IMR-90 (cell line): ENCODE measurements around the gene PPP1R37. TPM values are rescaled to one million over a fixed set of nuclear protein-coding genes. Genes with fewer than 3 reads are reported as not detected.

Experiments
- ATAC-seq: fragments of 200-7000 bp; cut with Tn5 transposase; 2 replicates; pipeline ENCODE4 v1.9.1; 2020; ENCODE audit warnings: low read depth, mild to moderate bottlenecking, moderate library complexity
- BruUV-seq: library from RNA; stranded (reverse); fragments of 400-500 nt; replicated peaks from 2 replicates; lab custom pipeline; 2021; lab: Mats Ljungman, UMichigan
- CTCF ChIA-PET: fragments of 300-600 bp; formaldehyde crosslinking; extraction: SDS; loops from one replicate; lab custom pipeline; 2021; ENCODE audit warnings: antibody characterized with exemption; lab: Yijun Ruan, JAX
- POLR2A ChIA-PET: fragments of 300-600 bp; sonication (Branson Sonifier 250); formaldehyde crosslinking; loops from one replicate; lab custom pipeline; 2022; ENCODE audit warnings: antibody characterized with exemption; ENCODE audit not compliant: unreplicated experiment; lab: Charles Lee
- DNase-seq: peaks from one replicate; pipeline ENCODE4 v3.0.0; 2013
- H2AFZ ChIP-seq: replicated peaks from 2 replicates; pipeline ENCODE3; 2013; ENCODE audit warnings: low read length, mild to moderate bottlenecking; ENCODE audit not compliant: poor library complexity
- H2AK5ac ChIP-seq: 2 replicates; pipeline ENCODE4 v1.6.1; 2013; ENCODE audit warnings: low read depth, low read length, inconsistent platforms
- H2AK9ac ChIP-seq: replicated peaks from 2 replicates; pipeline ENCODE3; 2013; ENCODE audit warnings: mild to moderate bottlenecking, low read depth, low read length, moderate library complexity; ENCODE audit not compliant: poor library complexity
- H2BK120ac ChIP-seq: 2 replicates; pipeline ENCODE4 v1.6.1; 2013; ENCODE audit warnings: low read depth, low read length, inconsistent platforms
- H2BK15ac ChIP-seq: 3 replicates; pipeline ENCODE4 v1.6.1; 2013; ENCODE audit warnings: low read depth, low read length, inconsistent platforms
- H2BK20ac ChIP-seq: 2 replicates; pipeline ENCODE4 v1.6.1; 2013; ENCODE audit warnings: low read depth, mild to moderate bottlenecking, inconsistent platforms, low read length, moderate library complexity
- H2BK5ac ChIP-seq: 2 replicates; pipeline ENCODE4 v1.6.1; 2013; ENCODE audit warnings: mild to moderate bottlenecking, low read depth, low read length, inconsistent platforms; ENCODE audit not compliant: poor library complexity, severe bottlenecking
- H3K14ac ChIP-seq: replicated peaks from 2 replicates; pipeline ENCODE4 v1.6.1; 2013; ENCODE audit warnings: low read depth, low read length, inconsistent platforms
- H3K18ac ChIP-seq: 2 replicates; pipeline ENCODE4 v1.6.1; 2013; ENCODE audit warnings: low read depth, low read length, control low read depth
- H3K23ac ChIP-seq: 2 replicates; pipeline ENCODE4 v1.6.1; 2013; ENCODE audit warnings: low read depth, low read length, inconsistent platforms
- H3K27ac ChIP-seq: 2 replicates; pipeline ENCODE4 v1.5.1; 2013; ENCODE audit warnings: mild to moderate bottlenecking, control low read depth, low read length; ENCODE audit not compliant: insufficient read depth
- H3K27me3 ChIP-seq: 2 replicates; pipeline ENCODE4 v1.6.1; 2013; ENCODE audit warnings: low read length; ENCODE audit not compliant: control insufficient read depth, insufficient read depth
- H3K36me3 ChIP-seq: 2 replicates; pipeline ENCODE4 v1.6.1; 2013; ENCODE audit warnings: low read length, mixed read lengths; ENCODE audit not compliant: control insufficient read depth, insufficient read depth
- H3K4ac ChIP-seq: 2 replicates; pipeline ENCODE4 v1.6.1; 2013; ENCODE audit warnings: low read depth, low read length, inconsistent platforms
- H3K4me1 ChIP-seq: 2 replicates; pipeline ENCODE4 v1.6.1; 2013; ENCODE audit warnings: low read length, mixed read lengths; ENCODE audit not compliant: control insufficient read depth, insufficient read depth
- H3K4me2 ChIP-seq: 2 replicates; pipeline ENCODE4 v1.6.1; 2013; ENCODE audit warnings: low read depth, mild to moderate bottlenecking, control low read depth, low read length, moderate library complexity
- H3K4me3 ChIP-seq: 2 replicates; pipeline ENCODE4 v1.5.1; 2013; ENCODE audit warnings: low read depth, mild to moderate bottlenecking, control low read depth, low read length, moderate library complexity; ENCODE audit not compliant: insufficient read depth
- H3K56ac ChIP-seq: 2 replicates; pipeline ENCODE4 v1.6.1; 2013; ENCODE audit warnings: low read length, inconsistent platforms; ENCODE audit not compliant: insufficient read depth; ENCODE audit errors: extremely low read depth
- H3K79me1 ChIP-seq, 2 experiments: 2 replicates each; pipeline ENCODE4 v1.6.1; 2013; ENCODE audit warnings: low read length in 2 of 2, inconsistent platforms in 1 of 2, low read depth in 1 of 2
- H3K9ac ChIP-seq: 2 replicates; pipeline ENCODE4 v1.6.1; 2013; ENCODE audit warnings: low read depth, low read length, control low read depth
- H3K9me1 ChIP-seq: 2 replicates; pipeline ENCODE4 v1.6.1; 2013; ENCODE audit warnings: low read length, inconsistent platforms; ENCODE audit not compliant: insufficient read depth
- H3K9me3 ChIP-seq: 2 replicates; pipeline ENCODE4 v1.6.1; 2013; ENCODE audit warnings: low read length; ENCODE audit not compliant: control insufficient read depth, insufficient read depth
- H4K20me1 ChIP-seq: 2 replicates; pipeline ENCODE4 v1.6.1; 2013; ENCODE audit warnings: low read length, inconsistent platforms; ENCODE audit not compliant: insufficient read depth
- H4K5ac ChIP-seq: 2 replicates; pipeline ENCODE4 v1.6.1; 2013; ENCODE audit warnings: mild to moderate bottlenecking, low read depth, low read length, control low read depth
- H4K8ac ChIP-seq, 2 experiments: 2 replicates each; pipeline ENCODE4 v1.6.1; 2013; ENCODE audit warnings: low read depth in 2 of 2, low read length in 2 of 2, control low read depth in 1 of 2, inconsistent platforms in 1 of 2
- H4K91ac ChIP-seq: 2 replicates; pipeline ENCODE4 v1.6.1; 2013; ENCODE audit warnings: low read depth, low read length, inconsistent platforms; ENCODE audit not compliant: insufficient read depth
- CEBPB ChIP-seq: IDR thresholded peaks from 2 replicates; pipeline ENCODE4 v1.6.1; 2012; ENCODE audit warnings: low read depth, low read length, improper control_type of control experiment
- MAFK ChIP-seq: IDR thresholded peaks from 2 replicates; pipeline ENCODE4 v1.6.1; 2012; ENCODE audit warnings: low read depth, low read length, improper control_type of control experiment
- RCOR1 ChIP-seq: IDR thresholded peaks from 2 replicates; pipeline ENCODE4 v1.6.1; 2012; ENCODE audit warnings: mild to moderate bottlenecking, low read length, improper control_type of control experiment; ENCODE audit not compliant: insufficient replicate concordance
- RFX5 ChIP-seq: IDR thresholded peaks from 2 replicates; pipeline ENCODE4 v1.8.0; 2012; ENCODE audit warnings: low read depth, mild to moderate bottlenecking, low read length, moderate library complexity
- WGBS, 2 experiments: methylation state at CpG; one replicate each; pipeline versions ENCODE4 v1.1.5 to v1.1.7; 2013; ENCODE audit warnings: missing lambda C conversion rate in 2 of 2; ENCODE audit not compliant: insufficient read length in 1 of 2; ENCODE audit errors: extremely low coverage in 2 of 2; 5-methylcytosine and 5-hydroxymethylcytosine counted together
- dilution Hi-C: fragments of 300-500 bp; cut with HindIII; formaldehyde crosslinking; loops from one replicate; pipeline ENCODE4 v1.14.3; 2018; ENCODE audit warnings: low sequenced_read_pairs; ENCODE audit not compliant: unreplicated experiment
- in situ Hi-C: fragments of 300-500 bp; cut with MboI; formaldehyde crosslinking; loops from 3 replicates; pipeline ENCODE4 v1.14.3; 2019; ENCODE audit warnings: low sequenced_read_pairs, inconsistent platforms, mixed read lengths
- intact Hi-C: fragments of 100-400 bp; cut with micrococcal nuclease; formaldehyde crosslinking; loops from 2 replicates; pipeline ENCODE4 v1.10.0; 2022
- polyA plus RNA-seq, 3 experiments: library from polyadenylated mRNA; depleted of rRNA; stranded (reverse); fragments of >200 nt; gene quantifications; 2 replicates each; pipeline ENCODE4 v1.2.3, GENCODE V29; 2012; ENCODE audit warnings: low replicate concordance in 1 of 3
- total RNA-seq: library from RNA; depleted of rRNA; stranded (reverse); fragments of >200 nt; gene quantifications from 2 replicates; pipeline ENCODE4 v1.2.3, GENCODE V29; 2012

PPP1R37 gene
- total and polyA plus RNA-seq, 2 of the 4 experiments (the other 2 are of a cell fraction), result 13.1 to 18.5 TPM

GRCh38 chr19:45079911-45080370 is 13.0 kb upstream of the PPP1R37 start:
- peak overlapping the region; percentile 92 for H3K4me2 ChIP-seq
- peaks cover 8% of the 10 kb centered on the region for H3K36me3 ChIP-seq
- peaks cover 18 to 47% of the 10 kb centered on the region in 2 experiments for H3K79me1 ChIP-seq
- H3K9me1 ChIP-seq, result peaks cover 15% of the 10 kb centered on the region
- no peaks in the 10 kb centered on the region for H3K9me3 ChIP-seq
- H3K9ac ChIP-seq, result peak overlapping the region; percentile 95
- peak overlapping the region; percentile 52; the same call in 1 of the 2 replicates for H2AK5ac ChIP-seq
- no peak overlapping the region for H3K18ac ChIP-seq
- peak overlapping the region; percentile 92; the same call in 1 of the 2 replicates for H3K23ac ChIP-seq
- in situ Hi-C loops (no loop called here), intact Hi-C loops (no loop called here), dilution Hi-C loops (no loop called here)
- CTCF ChIA-PET, result no interaction called here
- no peaks in the 10 kb centered on the region for H3K27me3 ChIP-seq
- H3K4me3 ChIP-seq, result peak overlapping the region; percentile 99
- BruUV-seq, result no TSS peak
- H4K8ac ChIP-seq, result peak overlapping the region; percentile 96 to 99; a peak in 3 of 4 replicates
- peak overlapping the region; percentile 98 for H3K14ac ChIP-seq
- no peak overlapping the region for H4K91ac ChIP-seq
- no peak overlapping the region for H2BK20ac ChIP-seq
- H3K56ac ChIP-seq, result peak overlapping the region; percentile 58; the same call in 1 of the 2 replicates
- H2BK15ac ChIP-seq, result no peak overlapping the region
- H3K4ac ChIP-seq, result peak overlapping the region; percentile 96
- DNase-seq (no peak), ATAC-seq (no peak)
- H4K5ac ChIP-seq, result 0 out of 2 replicates have a peak overlapping the region, but pooled peaks have one; percentile 4
- H2BK120ac ChIP-seq, result no peak overlapping the region
- POLR2A ChIA-PET, result no interaction called here
- H3K4me1 ChIP-seq, result peaks cover 5% of the 10 kb centered on the region; the same call in 1 of the 2 replicates
- peak overlapping the region; percentile 100 for H2AFZ ChIP-seq
- no peak overlapping the region for H2BK5ac ChIP-seq
- H4K20me1 ChIP-seq, result no peaks in the 10 kb centered on the region
- H3K27ac ChIP-seq, result peak overlapping the region; percentile 93
- 0% methylated on average over 3 of the region's 6 CpGs; no CpG with 5 or more reads in 1 of the 2 experiments for WGBS, 2 experiments
- peak overlapping the region; percentile 94 for H2AK9ac ChIP-seq
- no peak for TF ChIP-seq CEBPB
- no peak for TF ChIP-seq RCOR1
- TF ChIP-seq RFX5, result no peak
- no peak for TF ChIP-seq MAFK
